ENCODE measurements around the gene KSR2.
"Not testable (repeated sequence)": the region's sequence is repeated elsewhere in the genome, so short reads cannot be mapped to it uniquely, and the experiment has no call there.

Gene KSR2

GRCh38 chr12:117658226-117658625 lies 310.6 kb downstream of the KSR2 start:
- no CpG with 5 or more reads among the region's 2 CpGs for WGBS (ENCODE audit: insufficient coverage, insufficient read length)

GRCh38 chr12:117649796-117650195 lies 319.0 kb downstream of the KSR2 start:
- Histone ChIP-seq H3K36me3 (ENCODE audit: control insufficient read depth, insufficient read depth, low read length) (no peaks in the 10 kb centered on the region), H3K4me3 (ENCODE audit: low read length) (no peak overlapping the region), H3K27me3 (ENCODE audit: control insufficient read depth, insufficient read depth, low read length) (no peaks in the 10 kb centered on the region), H3K9me3 (ENCODE audit: control insufficient read depth, insufficient read depth, low read length) (no peaks in the 10 kb centered on the region), H3K27ac (ENCODE audit: low read length) (no peak overlapping the region), H3K4me1 (ENCODE audit: control insufficient read depth, insufficient read depth, low read length) (no peaks in the 10 kb centered on the region)
- no peak for DNase-seq (ENCODE audit: low read depth, low spot score)

More at GRCh38 chr12:117658226-117658625, 310.6 kb downstream of the KSR2 start:
- DNase-seq (ENCODE audit: low read depth, low spot score) = no peak
- Histone ChIP-seq H3K27me3 (ENCODE audit: control insufficient read depth, insufficient read depth, low read length) (no peaks in the 10 kb centered on the region), H3K4me1 (ENCODE audit: control insufficient read depth, insufficient read depth, low read length) (no peaks in the 10 kb centered on the region), H3K36me3 (ENCODE audit: control insufficient read depth, insufficient read depth, low read length) (no peaks in the 10 kb centered on the region; the same call in 1 of the 2 replicates), H3K4me3 (ENCODE audit: low read length) (no peak overlapping the region), H3K27ac (ENCODE audit: low read length) (no peak overlapping the region), H3K9me3 (ENCODE audit: control insufficient read depth, insufficient read depth, low read length) (no peaks in the 10 kb centered on the region)

- Histone ChIP-seq H3K4me1 (ENCODE audit: control insufficient read depth, insufficient read depth, low read length) (no peaks in the 10 kb centered on the region), H3K9me3 (ENCODE audit: control insufficient read depth, insufficient read depth, low read length) (no peaks in the 10 kb centered on the region), H3K27ac (ENCODE audit: low read length) (no peak overlapping the region), H3K27me3 (ENCODE audit: control insufficient read depth, insufficient read depth, low read length) (no peaks in the 10 kb centered on the region), H3K36me3 (ENCODE audit: control insufficient read depth, insufficient read depth, low read length) (no peaks in the 10 kb centered on the region), H3K4me3 (ENCODE audit: low read length) (no peak overlapping the region)
- no peak for DNase-seq (ENCODE audit: low read depth, low spot score)
- WGBS (ENCODE audit: insufficient coverage, insufficient read length) = no CpG with 5 or more reads among the region's 7 CpGs
Observed at GRCh38 chr12:117646520-117646919, 322.3 kb downstream of the KSR2 start.

GRCh38 chr12:117645473-117645872 lies 323.3 kb downstream of the KSR2 start:
- no peaks in the 10 kb centered on the region for H3K9me3 ChIP-seq (ENCODE audit: control insufficient read depth, insufficient read depth, low read length)
- no peak overlapping the region for H3K4me3 ChIP-seq (ENCODE audit: low read length)
- no peak overlapping the region for H3K27ac ChIP-seq (ENCODE audit: low read length)
- no CpG with 5 or more reads among the region's 3 CpGs for WGBS (ENCODE audit: insufficient coverage, insufficient read length)
- DNase-seq (ENCODE audit: low read depth, low spot score) = no peak
- no peaks in the 10 kb centered on the region for H3K4me1 ChIP-seq (ENCODE audit: control insufficient read depth, insufficient read depth, low read length)
- H3K27me3 ChIP-seq (ENCODE audit: control insufficient read depth, insufficient read depth, low read length) = no peaks in the 10 kb centered on the region
- no peaks in the 10 kb centered on the region for H3K36me3 ChIP-seq (ENCODE audit: control insufficient read depth, insufficient read depth, low read length)

- no CpG with 5 or more reads among the region's 4 CpGs for WGBS (ENCODE audit: insufficient coverage, insufficient read length)
- DNase-seq (ENCODE audit: low read depth, low spot score) = no peak
Observed at GRCh38 chr12:117643971-117644370, 324.8 kb downstream of the KSR2 start.

GRCh38 chr12:117641885-117642284 lies 326.9 kb downstream of the KSR2 start:
- Histone ChIP-seq H3K27me3 (ENCODE audit: control insufficient read depth, insufficient read depth, low read length) (no peaks in the 10 kb centered on the region), H3K36me3 (ENCODE audit: control insufficient read depth, insufficient read depth, low read length) (no peaks in the 10 kb centered on the region), H3K4me1 (ENCODE audit: control insufficient read depth, insufficient read depth, low read length) (no peaks in the 10 kb centered on the region), H3K9me3 (ENCODE audit: control insufficient read depth, insufficient read depth, low read length) (no peaks in the 10 kb centered on the region; the same call in 1 of the 2 replicates), H3K27ac (ENCODE audit: low read length) (no peak overlapping the region), H3K4me3 (ENCODE audit: low read length) (no peak overlapping the region)
- no CpG with 5 or more reads among the region's 7 CpGs for WGBS (ENCODE audit: insufficient coverage, insufficient read length)
- no peak for DNase-seq (ENCODE audit: low read depth, low spot score)

More at GRCh38 chr12:117643971-117644370, 324.8 kb downstream of the KSR2 start:
- no peak overlapping the region for H3K4me3 ChIP-seq (ENCODE audit: low read length)
- no peaks in the 10 kb centered on the region for H3K36me3 ChIP-seq (ENCODE audit: control insufficient read depth, insufficient read depth, low read length)
- H3K27ac ChIP-seq (ENCODE audit: low read length) = no peak overlapping the region
- no peaks in the 10 kb centered on the region for H3K4me1 ChIP-seq (ENCODE audit: control insufficient read depth, insufficient read depth, low read length)
- no peaks in the 10 kb centered on the region for H3K27me3 ChIP-seq (ENCODE audit: control insufficient read depth, insufficient read depth, low read length)
- no peaks in the 10 kb centered on the region for H3K9me3 ChIP-seq (ENCODE audit: control insufficient read depth, insufficient read depth, low read length)

GRCh38 chr12:117640511-117640910 lies 328.3 kb downstream of the KSR2 start:
- Histone ChIP-seq H3K27me3 (ENCODE audit: control insufficient read depth, insufficient read depth, low read length) (no peaks in the 10 kb centered on the region), H3K4me3 (ENCODE audit: low read length) (no peak overlapping the region), H3K4me1 (ENCODE audit: control insufficient read depth, insufficient read depth, low read length) (no peaks in the 10 kb centered on the region), H3K27ac (ENCODE audit: low read length) (no peak overlapping the region), H3K9me3 (ENCODE audit: control insufficient read depth, insufficient read depth, low read length) (no peaks in the 10 kb centered on the region; the same call in 1 of the 2 replicates), H3K36me3 (ENCODE audit: control insufficient read depth, insufficient read depth, low read length) (no peaks in the 10 kb centered on the region)
- WGBS (ENCODE audit: insufficient coverage, insufficient read length) = no CpG with 5 or more reads among the region's 6 CpGs
- no peak for DNase-seq (ENCODE audit: low read depth, low spot score)

- Histone ChIP-seq H3K4me3 (ENCODE audit: low read length) (no peak overlapping the region), H3K4me1 (ENCODE audit: control insufficient read depth, insufficient read depth, low read length) (0 out of 2 replicates have a peak, but pooled peaks cover 2% of the 10 kb centered on the region), H3K27me3 (ENCODE audit: control insufficient read depth, insufficient read depth, low read length) (no peaks in the 10 kb centered on the region), H3K27ac (ENCODE audit: low read length) (no peak overlapping the region), H3K9me3 (ENCODE audit: control insufficient read depth, insufficient read depth, low read length) (no peaks in the 10 kb centered on the region), H3K36me3 (ENCODE audit: control insufficient read depth, insufficient read depth, low read length) (no peaks in the 10 kb centered on the region)
- DNase-seq (ENCODE audit: low read depth, low spot score) = no peak
- WGBS (ENCODE audit: insufficient coverage, insufficient read length) = no CpG with 5 or more reads among the region's 2 CpGs
Observed at GRCh38 chr12:117629454-117629853, 339.3 kb downstream of the KSR2 start.

- no CpG with 5 or more reads among the region's 7 CpGs for WGBS (ENCODE audit: insufficient coverage, insufficient read length)
- H3K36me3 ChIP-seq (ENCODE audit: control insufficient read depth, insufficient read depth, low read length); H3K27ac ChIP-seq (ENCODE audit: low read length); H3K9me3 ChIP-seq (ENCODE audit: control insufficient read depth, insufficient read depth, low read length); DNase-seq (ENCODE audit: low read depth, low spot score); H3K4me1 ChIP-seq (ENCODE audit: control insufficient read depth, insufficient read depth, low read length); H3K4me3 ChIP-seq (ENCODE audit: low read length); H3K27me3 ChIP-seq (ENCODE audit: control insufficient read depth, insufficient read depth, low read length): not testable (repeated sequence)
Observed at GRCh38 chr12:117628711-117629110, 340.1 kb downstream of the KSR2 start.

- H3K36me3 ChIP-seq (ENCODE audit: control insufficient read depth, insufficient read depth, low read length) = no peaks in the 10 kb centered on the region
- no peaks in the 10 kb centered on the region for H3K27me3 ChIP-seq (ENCODE audit: control insufficient read depth, insufficient read depth, low read length)
- H3K4me3 ChIP-seq (ENCODE audit: low read length) = no peak overlapping the region
- no peak overlapping the region for H3K27ac ChIP-seq (ENCODE audit: low read length)
- no peaks in the 10 kb centered on the region for H3K9me3 ChIP-seq (ENCODE audit: control insufficient read depth, insufficient read depth, low read length)
- no peak for DNase-seq (ENCODE audit: low read depth, low spot score)
- H3K4me1 ChIP-seq (ENCODE audit: control insufficient read depth, insufficient read depth, low read length) = no peaks in the 10 kb centered on the region
- WGBS (ENCODE audit: insufficient coverage, insufficient read length) = no CpG with 5 or more reads among the region's 1 CpG
Observed at GRCh38 chr12:117622741-117623140, 346.0 kb downstream of the KSR2 start.

- no peaks in the 10 kb centered on the region for H3K4me1 ChIP-seq (ENCODE audit: control insufficient read depth, insufficient read depth, low read length)
- no peak for DNase-seq (ENCODE audit: low read depth, low spot score)
- no peaks in the 10 kb centered on the region for H3K27me3 ChIP-seq (ENCODE audit: control insufficient read depth, insufficient read depth, low read length)
- no peaks in the 10 kb centered on the region for H3K9me3 ChIP-seq (ENCODE audit: control insufficient read depth, insufficient read depth, low read length)
- no peak overlapping the region for H3K4me3 ChIP-seq (ENCODE audit: low read length)
- no peak overlapping the region for H3K27ac ChIP-seq (ENCODE audit: low read length)
- no peaks in the 10 kb centered on the region for H3K36me3 ChIP-seq (ENCODE audit: control insufficient read depth, insufficient read depth, low read length)
Observed at GRCh38 chr12:117622087-117622486, 346.7 kb downstream of the KSR2 start.

Data from iPS DF 6.9 (cell line).